GM12873 (cell line): ENCODE measurements around the gene ZNF649.

Experiments
- CTCF ChIP-seq: IDR thresholded peaks from 2 replicates; pipeline ENCODE4 v1.5.1; 2012; ENCODE audit warnings: low read depth, mild to moderate bottlenecking, moderate library complexity, low read length, control low read depth; ENCODE audit not compliant: insufficient read depth; ENCODE audit errors: missing control alignments

Gene ZNF649

GRCh38 chr19:51903192-51903591 is 1.6 kb downstream of the ZNF649 start:
- no peak for TF ChIP-seq CTCF

GRCh38 chr19:51901860-51902259 is 3.0 kb downstream of the ZNF649 start:
- TF ChIP-seq CTCF = no peak

- TF ChIP-seq CTCF = no peak
Observed at GRCh38 chr19:51891193-51891747, 13.5 kb downstream of the ZNF649 start.

- no peak for TF ChIP-seq CTCF
Observed at GRCh38 chr19:51889934-51890333, 14.9 kb downstream of the ZNF649 start.

GRCh38 chr19:51887522-51888498 is 17.0 kb downstream of the ZNF649 start, which contains the start of gene ZNF577:
ZNF577 (minus strand) TSS chr19:51887951; CDS start chr19:51880382, 7,569 bp downstream.
- no peak for TF ChIP-seq CTCF

GRCh38 chr19:51884713-51885112 is 20.1 kb downstream of the ZNF649 start:
- TF ChIP-seq CTCF = no peak

- TF ChIP-seq CTCF = no peak
Observed at GRCh38 chr19:51882518-51882917, 22.3 kb downstream of the ZNF649 start.
